H1 (cell line): ENCODE data around the gene ZNF575. TPM values are rescaled to one million over a fixed set of nuclear protein-coding genes. Genes with fewer than 3 reads are reported as not detected.

Experiments
- BACH1 ChIP-seq: IDR thresholded peaks from 2 replicates; pipeline ENCODE4 v1.6.1; 2012; ENCODE audit warnings: low read length, improper control_type of control experiment
- CTBP2 ChIP-seq: IDR thresholded peaks from 2 replicates; pipeline ENCODE4 v1.7.0; 2011; ENCODE audit warnings: borderline replicate concordance, mild to moderate bottlenecking, moderate library complexity, mixed read lengths, low read length; ENCODE audit not compliant: insufficient read depth, insufficient read length
- GABPA ChIP-seq: IDR thresholded peaks from 2 replicates; pipeline ENCODE4 v1.6.1; 2011; ENCODE audit warnings: mild to moderate bottlenecking, low read length, moderate library complexity, borderline replicate concordance; ENCODE audit not compliant: insufficient read depth
- KDM1A ChIP-seq: fragments of 200-600, 300-600 bp; sonication (generic); IDR thresholded peaks from 2 replicates; pipeline ENCODE4 v1.7.1; 2016; ENCODE audit warnings: mild to moderate bottlenecking, low read length, borderline replicate concordance
- KDM5A ChIP-seq: fragments of 200-600 bp; IDR thresholded peaks from 2 replicates; pipeline ENCODE4 v1.7.1; 2012; ENCODE audit warnings: mild to moderate bottlenecking, low read length, inconsistent platforms, mixed read lengths
- POU5F1 ChIP-seq: IDR thresholded peaks from 2 replicates; pipeline ENCODE4 v1.6.1; 2011; ENCODE audit warnings: low read depth, mild to moderate bottlenecking, low read length, moderate library complexity
- TCF12 ChIP-seq: IDR thresholded peaks from 2 replicates; pipeline ENCODE4 v1.6.1; 2011; ENCODE audit warnings: low read depth, mild to moderate bottlenecking, low read length
- polyA plus RNA-seq, 7 experiments: library from polyadenylated mRNA; depleted of rRNA in 3 of 7; stranded (reverse) in 5 of 7; unstranded in 2 of 7; fragments of >200 nt in 5 of 7; fragments of 200-250 nt in 2 of 7; gene quantifications; 1 replicate in 5 of 7; 2 replicates in 1 of 7; 4 replicates in 1 of 7; pipeline versions ENCODE4 v1.2.1 to v1.2.3, GENCODE V29; 2011 to 2013; ENCODE audit warnings: missing spikeins in 2 of 7, mixed read lengths in 2 of 7
- total RNA-seq: library from RNA; stranded (reverse); fragmentation: NEBNext Ultra II Directional; extraction: Animal tissue kit (Norgen Biotek cat#: 25700); gene quantifications from 2 replicates; pipeline ENCODE4 v1.2.1, GENCODE V29; 2021
- TF ChIP-seq, protein P1 (sequence below): IDR thresholded peaks from 2 replicates; pipeline ENCODE4 v1.6.1; 2011; ENCODE audit warnings: low read depth, mild to moderate bottlenecking, low read length; ENCODE audit not compliant: insufficient read depth

Gene ZNF575
- total and polyA plus RNA-seq, 2 of the 8 experiments (the other 6 are each of a cell fraction or from before 2014, with no cell fraction given) = 0.05 TPM; not detected in 1

DNA sequence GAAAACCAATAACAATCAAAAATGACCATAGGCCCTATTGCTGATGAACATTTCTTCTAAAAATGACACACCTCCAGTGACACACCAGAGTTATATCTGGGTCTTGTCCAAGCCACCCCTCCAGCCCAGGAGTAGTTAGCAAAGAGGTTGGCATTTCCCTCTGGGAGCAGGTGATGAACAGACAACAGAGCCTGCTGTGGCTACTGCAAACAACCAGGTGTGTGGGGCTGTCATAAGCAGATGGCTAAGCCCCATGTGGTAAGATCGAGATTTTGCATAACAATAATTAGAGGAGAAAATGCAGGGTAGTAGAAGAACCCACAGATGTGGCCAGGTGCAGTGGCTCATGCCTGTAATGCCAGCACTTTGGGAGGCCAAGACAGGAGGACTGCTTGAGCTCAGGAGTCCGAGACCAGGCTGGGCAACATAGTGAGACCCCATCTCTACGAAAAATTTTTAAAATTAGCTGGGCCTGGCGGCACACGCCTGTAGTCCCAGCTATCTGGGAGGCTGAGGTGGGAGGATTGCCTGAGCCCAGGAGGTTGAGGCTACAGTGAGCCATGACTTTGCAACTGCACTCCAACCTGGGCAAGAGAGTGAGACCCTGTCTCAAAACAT, 37.3 kb downstream of the ZNF575 start (continued):
- TF ChIP-seq KDM1A = peak; percentile 99
- TF ChIP-seq, protein P1, sequence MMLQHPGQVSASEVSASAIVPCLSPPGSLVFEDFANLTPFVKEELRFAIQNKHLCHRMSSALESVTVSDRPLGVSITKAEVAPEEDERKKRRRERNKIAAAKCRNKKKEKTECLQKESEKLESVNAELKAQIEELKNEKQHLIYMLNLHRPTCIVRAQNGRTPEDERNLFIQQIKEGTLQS = no peak
- peak; percentile 97 for TF ChIP-seq TCF12
- TF ChIP-seq KDM5A = no peak
- TF ChIP-seq POU5F1 = peak; percentile 70; the same call in 1 of the 2 replicates
- TF ChIP-seq GABPA = no peak
- TF ChIP-seq CTBP2 = no peak
- TF ChIP-seq BACH1 = no peak
